GM21786 (cell line): Measurements from ENCODE around the gene LRRC8C.
"Not testable (repeated sequence)": the region's sequence is repeated elsewhere in the genome, so short reads cannot be mapped to it uniquely, and the experiment has no call there.

Experiments
- ATAC-seq: cut with Tn5 transposase; IDR thresholded peaks from one replicate; pipeline ENCODE4 v1.9.1; 2021; ENCODE audit not compliant: unreplicated experiment

Gene LRRC8C

DNA sequence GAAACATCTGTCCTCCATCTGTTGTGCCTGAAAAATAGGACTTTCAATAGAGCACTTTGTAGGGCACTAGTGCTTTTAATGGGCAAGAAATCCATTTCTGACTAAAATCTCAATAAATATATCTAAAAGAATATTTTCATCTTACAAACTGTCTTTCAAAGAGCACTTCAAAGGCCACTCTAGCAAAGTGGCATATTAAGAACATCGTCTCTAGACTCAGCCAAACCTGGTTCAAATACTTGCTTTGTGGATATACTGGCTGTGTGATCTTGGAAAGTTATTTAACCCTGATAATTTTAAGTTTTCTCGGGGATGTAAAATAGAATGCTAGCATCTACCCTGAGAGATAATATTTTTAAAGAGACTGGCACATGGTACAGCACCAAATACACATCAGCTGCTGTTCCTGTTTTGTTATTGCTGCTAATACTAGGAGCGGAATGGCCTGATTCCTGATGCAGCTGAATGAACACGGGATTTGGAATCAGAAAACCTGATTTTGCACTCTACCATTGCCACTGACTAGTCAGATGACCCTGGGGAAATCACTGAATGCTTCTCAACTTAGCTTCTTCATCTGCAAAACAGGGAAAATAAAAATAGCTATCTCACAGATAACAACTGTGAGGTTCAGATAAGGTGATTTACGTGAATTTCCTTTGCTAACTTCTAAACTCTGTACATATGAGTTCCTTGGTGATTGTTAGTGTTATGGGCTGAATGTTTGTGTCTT, 25.2 kb upstream of the LRRC8C start:
- no peak for ATAC-seq

DNA sequence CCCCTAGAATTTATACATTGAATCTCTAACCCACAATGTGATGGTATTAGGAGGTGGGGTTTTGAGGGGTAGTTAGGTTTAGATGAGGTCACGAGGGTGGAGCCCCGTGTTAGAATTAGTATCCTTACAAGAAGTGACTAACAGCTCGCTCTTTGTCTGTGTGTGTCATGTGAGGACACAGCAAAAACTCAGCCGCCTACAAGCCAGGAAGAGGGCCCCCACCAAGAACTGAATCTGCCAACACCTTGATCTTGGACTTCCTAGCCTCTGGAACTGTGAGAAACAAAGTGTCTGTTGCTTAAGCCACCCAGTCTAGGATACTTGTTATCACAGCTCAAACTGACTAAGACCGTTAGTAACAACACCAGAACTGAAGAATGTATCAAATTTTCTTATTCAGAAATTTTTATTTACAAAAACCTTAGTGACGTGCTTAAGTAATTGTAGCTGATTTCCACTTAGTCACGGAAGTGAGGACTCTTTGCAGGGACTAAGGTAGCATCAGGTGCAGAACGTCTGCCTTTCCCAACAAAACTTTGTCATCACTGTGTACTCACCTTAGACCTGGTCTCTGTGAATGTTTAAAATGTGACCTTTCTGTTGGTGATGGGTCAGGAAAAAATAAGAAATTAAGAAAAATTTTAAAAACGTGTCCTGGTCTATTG, 24.5 kb upstream of the LRRC8C start:
- ATAC-seq: no peak

DNA sequence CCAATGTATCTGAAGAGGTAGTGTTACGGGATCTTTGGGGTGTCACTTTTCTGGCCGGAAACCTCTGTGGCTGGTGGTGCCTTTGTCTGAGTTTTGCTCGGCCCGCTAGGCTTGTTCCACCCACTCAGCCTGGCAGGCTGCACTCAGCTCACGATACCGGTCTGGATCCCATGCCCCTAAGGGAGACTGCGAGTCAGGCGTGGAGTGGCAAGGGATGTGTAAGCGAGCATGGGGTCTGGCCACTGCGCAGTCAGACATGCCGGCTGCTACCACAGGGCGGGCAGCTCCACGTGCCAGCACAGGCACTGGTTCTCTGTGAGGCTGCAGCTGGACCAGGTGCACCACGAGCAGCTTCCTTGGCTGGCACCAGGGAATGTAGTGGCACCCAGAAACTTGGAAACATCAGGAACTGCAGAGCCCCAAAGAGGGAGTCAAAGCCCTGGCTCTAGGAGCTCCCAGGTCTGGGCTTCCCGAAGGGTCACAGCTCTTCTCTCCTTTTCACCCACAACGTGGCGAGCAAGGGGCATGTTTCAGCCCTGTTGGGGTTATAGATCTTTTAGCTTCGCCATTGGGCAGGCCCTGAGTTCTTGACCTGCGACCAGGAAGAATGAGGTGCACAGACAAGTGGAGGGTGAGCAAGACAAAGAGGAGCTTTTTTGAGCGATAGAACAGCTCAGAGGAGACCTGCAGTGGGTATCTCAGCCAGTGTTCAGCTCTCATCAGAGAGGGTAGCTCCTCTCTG, 23.8 kb upstream of the LRRC8C start:
- ATAC-seq: no peak

- ATAC-seq: no peak
Observed at GRCh38 chr1:89609781-89610456, 23.0 kb upstream of the LRRC8C start.

DNA sequence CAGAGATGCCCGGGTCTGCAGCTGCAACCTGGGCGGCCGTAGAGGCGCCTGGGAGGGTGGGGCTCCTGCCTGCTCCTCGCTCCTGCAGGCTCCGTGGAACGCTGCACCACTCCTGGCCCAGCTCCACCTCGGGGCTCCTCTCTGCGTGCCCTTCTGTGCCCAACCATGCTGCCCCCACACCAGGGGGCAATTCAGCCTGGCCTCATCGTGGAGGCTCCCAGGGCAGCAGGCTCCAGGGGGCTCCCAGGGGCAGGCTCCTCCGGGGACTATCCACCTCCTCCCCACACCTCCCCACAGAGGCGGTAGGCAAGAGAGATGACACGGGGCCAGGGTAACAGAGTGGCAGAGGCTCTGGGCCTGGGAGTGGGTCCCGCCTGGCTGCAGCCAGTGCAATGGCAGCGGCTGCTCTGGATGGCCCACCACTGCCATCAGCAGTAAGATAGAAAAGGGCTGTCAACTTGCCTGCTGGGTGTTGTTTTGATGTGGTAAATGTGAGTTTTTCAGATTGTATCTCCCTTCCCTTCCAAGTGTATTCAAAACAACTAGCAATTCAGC, 22.4 kb upstream of the LRRC8C start:
- ATAC-seq: no peak

- peak; percentile 96 for ATAC-seq
Observed at GRCh38 chr1:89611721-89612120, 21.2 kb upstream of the LRRC8C start.

- no peak for ATAC-seq
Observed at GRCh38 chr1:89613928-89614327, 19.0 kb upstream of the LRRC8C start.

- ATAC-seq: no peak
Observed at GRCh38 chr1:89615676-89616598, 17.0 kb upstream of the LRRC8C start.

GRCh38 chr1:89616844-89617627, 15.9 kb upstream of the LRRC8C start:
- no peak for ATAC-seq

DNA sequence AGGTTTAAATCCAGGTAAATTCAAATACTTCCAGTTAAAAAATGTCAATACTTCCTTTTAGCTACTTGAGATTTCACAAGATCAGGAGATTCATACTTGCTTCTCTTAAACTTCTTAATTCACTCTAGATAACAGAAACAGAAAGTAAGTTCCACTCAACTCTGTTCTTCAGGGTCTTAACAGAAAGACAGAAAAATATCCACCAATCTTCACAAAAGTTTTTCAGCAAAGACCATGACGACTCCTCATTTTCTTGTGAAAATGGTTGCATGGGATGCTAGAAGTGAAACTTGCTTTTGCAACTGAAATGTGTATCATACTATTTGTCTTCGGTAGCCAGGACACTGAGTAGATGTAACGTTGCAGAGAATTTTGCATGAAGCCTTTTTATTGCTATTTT, 12.3 kb upstream of the LRRC8C start:
- ATAC-seq: no peak

DNA sequence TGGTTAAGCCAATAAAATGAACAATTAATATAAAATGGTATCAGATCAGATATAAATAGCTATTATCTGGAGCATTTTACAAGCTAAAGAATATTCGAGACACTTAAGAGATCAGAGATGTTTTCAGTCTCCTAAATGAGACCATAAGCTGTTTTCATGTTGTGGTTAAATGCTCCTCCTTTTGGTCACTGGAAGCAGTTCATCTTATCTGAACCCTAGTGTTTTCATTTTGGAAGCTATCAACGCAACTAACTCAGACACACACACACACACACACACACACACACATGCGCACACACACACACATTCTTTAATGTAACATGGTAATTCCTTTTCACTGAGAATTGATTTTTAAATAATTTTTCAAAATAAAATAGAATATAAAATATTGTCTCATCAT, 10.0 kb upstream of the LRRC8C start:
- no peak for ATAC-seq

- no peak for ATAC-seq
Observed at GRCh38 chr1:89624314-89624713, 8.6 kb upstream of the LRRC8C start.

GRCh38 chr1:89624715-89625323, 8.1 kb upstream of the LRRC8C start:
- ATAC-seq: no peak

DNA sequence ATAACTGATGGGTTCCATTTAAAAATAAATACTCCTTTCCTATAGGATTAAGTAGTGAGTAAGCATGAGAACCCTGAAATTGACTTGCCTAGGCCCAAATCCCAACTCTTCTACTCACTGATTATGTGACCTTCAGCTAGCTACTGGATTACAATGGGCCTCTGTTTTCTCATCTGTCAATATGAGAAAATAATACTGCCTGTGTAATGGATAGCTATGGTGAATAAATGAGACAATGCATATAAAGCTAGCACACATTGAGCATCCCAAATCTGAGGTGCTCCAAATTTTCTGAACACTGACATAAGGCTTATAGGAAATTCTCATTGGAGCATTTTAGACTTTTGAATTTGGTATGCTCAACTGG, 5.3 kb upstream of the LRRC8C start:
- no peak for ATAC-seq

DNA sequence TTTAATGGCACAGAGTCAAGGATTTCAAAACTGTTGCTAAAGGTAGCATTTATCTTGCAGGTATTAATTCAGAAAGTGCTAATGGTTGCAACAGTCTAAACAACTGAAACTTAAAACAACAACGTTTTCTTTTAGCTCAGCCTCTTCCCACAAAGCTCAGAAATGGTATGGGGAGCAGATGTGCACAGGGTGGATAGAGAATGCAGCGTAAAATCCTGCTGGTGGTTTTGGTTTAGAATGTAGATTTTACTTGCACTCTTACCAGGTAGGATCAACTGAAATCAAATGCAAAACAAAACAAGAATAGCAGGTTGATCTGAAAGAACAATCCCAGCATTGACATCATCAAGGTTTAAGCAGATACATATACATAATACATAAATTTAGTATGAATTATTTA, 3.8 kb upstream of the LRRC8C start:
- no peak for ATAC-seq

DNA sequence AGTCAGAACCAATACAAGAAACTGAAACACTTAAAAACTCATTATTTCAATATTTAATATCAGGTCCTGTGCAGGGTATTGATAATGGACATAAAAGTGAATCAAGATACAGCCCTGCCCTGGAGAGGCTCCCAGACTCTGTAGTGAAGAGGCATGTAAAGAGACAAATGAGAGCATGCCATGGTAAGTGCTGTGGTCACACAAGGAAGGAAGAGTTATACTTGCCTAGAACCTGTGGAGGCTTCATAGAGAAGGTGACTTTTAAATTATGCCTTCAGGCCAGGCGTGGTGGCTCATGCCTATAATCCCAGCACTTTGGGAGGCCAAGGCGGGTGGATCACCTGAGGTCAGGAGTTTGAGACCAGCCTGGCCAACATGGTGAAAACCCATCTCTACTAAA, 3.3 kb upstream of the LRRC8C start:
- ATAC-seq: not testable (repeated sequence)

DNA sequence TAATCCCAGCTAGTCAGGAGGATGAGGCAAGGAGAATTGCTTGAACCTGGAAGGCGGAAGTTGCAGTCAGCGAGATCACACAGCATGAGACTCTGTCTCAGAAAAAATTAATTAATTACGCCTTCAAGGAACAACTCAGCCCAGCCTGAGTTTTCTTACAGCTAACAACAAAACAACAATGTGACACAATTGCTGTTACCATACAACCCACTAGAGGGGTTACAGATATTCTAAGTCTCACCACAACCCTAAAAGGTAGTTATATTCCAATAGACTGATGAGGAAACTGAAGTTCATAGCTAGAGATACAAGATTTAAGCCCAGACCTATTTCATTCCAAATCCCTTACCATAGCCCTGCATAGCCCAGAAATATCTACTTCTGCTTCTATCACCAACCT, 2.9 kb upstream of the LRRC8C start:
- ATAC-seq: no peak

DNA sequence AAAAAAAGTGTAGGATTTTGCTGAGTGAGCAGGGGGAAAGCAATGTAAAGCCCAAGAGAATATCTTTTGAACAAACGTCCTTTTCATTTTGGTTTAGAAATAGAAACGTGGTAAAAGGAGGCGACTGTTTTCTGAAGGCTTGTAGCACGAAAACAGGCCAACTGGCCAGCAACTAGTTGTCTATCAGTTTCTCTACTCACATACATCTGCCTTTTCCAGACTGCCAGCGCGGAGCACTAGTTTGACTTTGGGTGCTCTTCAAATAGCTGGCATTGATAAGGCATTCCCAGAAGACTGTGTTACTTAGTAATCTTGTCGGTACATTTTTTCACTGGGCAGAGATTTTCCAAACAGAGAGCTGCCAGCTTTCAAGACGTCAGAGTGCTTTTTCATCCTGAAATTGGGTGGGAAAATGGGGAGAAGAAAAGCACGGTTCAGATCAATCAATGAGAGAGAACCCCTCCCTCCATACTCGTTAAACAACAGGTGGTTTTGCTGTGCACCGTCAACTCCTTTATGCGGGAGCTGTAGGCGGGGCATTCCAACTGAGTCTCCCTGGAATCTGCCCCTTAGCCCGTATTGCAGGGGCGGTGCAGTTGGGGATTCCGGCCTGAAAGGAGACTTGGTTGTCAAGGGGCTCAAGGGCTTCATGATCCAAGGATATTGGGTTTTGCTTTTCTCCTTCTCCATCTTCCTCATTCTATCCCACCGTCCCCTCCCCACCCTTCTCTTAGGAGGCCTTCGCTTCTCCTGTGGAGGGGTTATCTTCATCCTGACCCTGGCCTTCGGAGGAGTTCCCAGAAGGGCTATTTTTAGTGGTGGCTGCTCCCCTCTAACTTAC, 884 bp upstream of the LRRC8C start:
- no peak for ATAC-seq
